Activated gamma-delta T cell treated with Interleukin-2 at 50 U/mL for 16 hours (primary cell): ENCODE data around the gene IL1RAPL1.

Experiments used
- DNase-seq: peaks from one replicate; pipeline ENCODE4 v3.0.0-alpha.2; 2020

IL1RAPL1 gene

GRCh38 chrX:29453333-29453732 is 866.1 kb downstream of the IL1RAPL1 start:
- DNase-seq, result no peak

- DNase-seq, result no peak
Measured at GRCh38 chrX:29455702-29456101, 868.5 kb downstream of the IL1RAPL1 start.

- no peak for DNase-seq
Measured at GRCh38 chrX:29461039-29461438, 873.8 kb downstream of the IL1RAPL1 start.

- no peak for DNase-seq
Measured at GRCh38 chrX:29466456-29466855, 879.2 kb downstream of the IL1RAPL1 start.

- DNase-seq, result no peak
Measured at GRCh38 chrX:29468911-29469494, 881.8 kb downstream of the IL1RAPL1 start.

GRCh38 chrX:29470030-29470429 is 882.8 kb downstream of the IL1RAPL1 start:
- DNase-seq, result no peak

- DNase-seq, result no peak
Measured at GRCh38 chrX:29471829-29472228, 884.6 kb downstream of the IL1RAPL1 start.

GRCh38 chrX:29477878-29478277 is 890.6 kb downstream of the IL1RAPL1 start:
- DNase-seq, result no peak

GRCh38 chrX:29478336-29479069 is 891.3 kb downstream of the IL1RAPL1 start:
- no peak for DNase-seq

GRCh38 chrX:29487214-29487613 is 900.0 kb downstream of the IL1RAPL1 start:
- DNase-seq, result no peak

GRCh38 chrX:29487714-29488113 is 900.5 kb downstream of the IL1RAPL1 start:
- DNase-seq, result no peak

- DNase-seq, result no peak
Measured at GRCh38 chrX:29488919-29489318, 901.7 kb downstream of the IL1RAPL1 start.

- no peak for DNase-seq
Measured at GRCh38 chrX:29490606-29491005, 903.4 kb downstream of the IL1RAPL1 start.

GRCh38 chrX:29491659-29492058 is 904.4 kb downstream of the IL1RAPL1 start:
- no peak for DNase-seq

- no peak for DNase-seq
Measured at GRCh38 chrX:29496636-29497180, 909.5 kb downstream of the IL1RAPL1 start.

GRCh38 chrX:29506729-29507128 is 919.5 kb downstream of the IL1RAPL1 start:
- no peak for DNase-seq

- DNase-seq, result no peak
Measured at GRCh38 chrX:29518100-29518499, 930.9 kb downstream of the IL1RAPL1 start.

GRCh38 chrX:29528281-29528680 is 941.0 kb downstream of the IL1RAPL1 start:
- DNase-seq, result no peak

GRCh38 chrX:29530501-29530900 is 943.3 kb downstream of the IL1RAPL1 start:
- no peak for DNase-seq

GRCh38 chrX:29531336-29531735 is 944.1 kb downstream of the IL1RAPL1 start:
- DNase-seq, result no peak

GRCh38 chrX:29535212-29536162 is 948.2 kb downstream of the IL1RAPL1 start:
- no peak for DNase-seq

- no peak for DNase-seq
Measured at GRCh38 chrX:29541038-29541437, 953.8 kb downstream of the IL1RAPL1 start.

- no peak for DNase-seq
Measured at GRCh38 chrX:29542152-29542551, 954.9 kb downstream of the IL1RAPL1 start.
